CD1c-positive myeloid dendritic cell (primary cell): Measurements from ENCODE around the gene RXRA.

Experiments
- DNase-seq: peaks from one replicate; pipeline ENCODE4 v3.0.0-alpha.2; 2016; ENCODE audit errors: extremely low spot score

The RXRA gene

GRCh38 chr9:134338394-134339182 is 12.3 kb downstream of the RXRA start:
- DNase-seq: no peak

DNA sequence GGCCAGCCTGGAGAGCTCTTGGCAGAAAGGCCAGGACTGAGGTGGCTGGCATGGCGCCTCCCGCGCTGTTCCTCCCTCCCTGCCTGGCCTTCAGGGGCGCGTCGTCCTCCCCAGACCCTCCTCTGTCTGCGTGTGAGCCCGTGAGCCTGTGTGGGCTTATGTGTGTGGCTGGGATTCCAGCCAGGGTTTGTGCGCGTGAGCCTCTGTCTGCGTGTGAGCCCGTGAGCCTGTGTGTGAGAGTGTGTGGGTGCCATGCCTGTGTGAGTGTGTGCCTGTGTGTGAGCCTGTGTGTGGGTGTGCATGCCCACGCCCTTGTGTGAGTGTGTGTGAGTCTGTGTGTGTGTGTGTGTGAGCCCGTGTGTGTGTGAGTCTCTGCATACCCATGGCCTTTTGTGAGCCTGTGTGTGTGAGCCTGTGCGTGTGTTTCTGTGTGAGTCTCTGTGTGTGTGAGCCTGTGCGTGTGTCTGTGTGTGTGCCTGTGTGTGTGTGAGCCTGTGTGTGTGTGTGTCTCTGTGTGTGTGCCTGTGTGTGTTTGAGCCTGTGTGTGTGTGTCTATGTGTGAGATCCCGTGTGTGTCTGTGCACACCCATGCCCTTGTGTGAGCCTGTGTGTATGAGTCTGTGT is 13.0 kb downstream of the RXRA start:
- DNase-seq: peak; percentile 28

- peak; percentile 90 for DNase-seq
Measured at GRCh38 chr9:134340475-134341160, 14.4 kb downstream of the RXRA start.

DNA sequence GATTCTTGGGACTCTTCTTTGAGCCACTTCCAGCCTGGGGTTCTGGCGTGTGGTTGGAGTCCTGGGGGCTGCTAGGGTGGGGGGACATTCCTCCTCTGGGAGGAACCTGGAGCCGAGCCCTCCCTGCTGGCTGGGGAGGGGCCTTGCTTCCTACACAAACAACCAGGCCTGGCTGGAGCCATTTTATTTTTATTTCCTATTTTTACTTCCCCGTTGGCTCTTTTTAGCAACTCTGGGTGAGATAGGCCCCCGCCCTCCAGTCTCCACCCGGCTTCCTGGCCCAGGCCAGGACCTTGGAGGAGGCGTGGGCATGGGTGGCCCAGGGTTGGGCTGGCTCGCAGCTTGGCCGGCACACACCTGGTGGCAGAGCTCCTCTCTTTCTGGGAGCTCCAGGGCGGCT is 15.1 kb downstream of the RXRA start:
- peak; percentile 87 for DNase-seq

DNA sequence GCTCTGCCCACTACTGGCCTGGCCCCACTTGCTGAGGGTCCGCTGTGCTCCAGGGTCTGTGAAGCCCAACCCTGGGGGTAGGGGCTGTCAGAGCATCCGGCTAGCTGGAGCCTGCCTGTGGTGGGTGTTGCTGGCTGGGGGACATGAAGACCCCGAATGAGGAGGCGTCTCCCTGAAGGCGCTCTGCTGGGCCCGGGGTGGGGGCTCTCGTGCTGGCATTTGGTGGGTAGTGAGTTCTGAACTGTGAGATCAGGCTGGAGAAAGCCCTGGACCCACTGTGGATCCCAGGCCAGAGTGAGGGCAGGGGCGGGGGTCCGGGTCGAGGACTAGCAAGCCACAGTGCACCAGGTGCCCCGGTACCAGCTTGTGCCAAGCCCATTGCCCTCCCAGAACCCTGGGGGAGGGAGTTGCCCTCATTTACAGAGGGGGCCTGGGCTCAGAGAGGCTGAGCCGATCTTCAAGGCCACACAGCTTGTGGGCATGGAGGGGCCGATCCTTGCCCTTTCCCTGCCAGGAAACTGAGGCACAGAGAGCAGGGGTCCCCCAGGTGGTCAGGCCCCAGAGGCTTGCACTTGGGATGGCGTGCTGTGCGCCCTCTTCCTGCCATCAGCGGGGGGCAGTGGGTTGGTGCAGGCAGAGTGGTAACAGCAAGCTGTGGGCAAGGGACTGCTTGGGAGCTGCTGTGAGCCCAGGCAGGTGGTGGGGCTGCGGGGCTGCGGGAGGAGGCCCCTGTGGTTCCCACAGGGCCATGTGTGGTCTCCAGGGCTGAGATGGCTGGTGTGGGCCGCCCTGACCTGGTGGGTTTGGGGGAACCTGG is 15.9 kb downstream of the RXRA start:
- no peak for DNase-seq

GRCh38 chr9:134342746-134343115 is 16.5 kb downstream of the RXRA start:
- peak; percentile 28 for DNase-seq

DNA sequence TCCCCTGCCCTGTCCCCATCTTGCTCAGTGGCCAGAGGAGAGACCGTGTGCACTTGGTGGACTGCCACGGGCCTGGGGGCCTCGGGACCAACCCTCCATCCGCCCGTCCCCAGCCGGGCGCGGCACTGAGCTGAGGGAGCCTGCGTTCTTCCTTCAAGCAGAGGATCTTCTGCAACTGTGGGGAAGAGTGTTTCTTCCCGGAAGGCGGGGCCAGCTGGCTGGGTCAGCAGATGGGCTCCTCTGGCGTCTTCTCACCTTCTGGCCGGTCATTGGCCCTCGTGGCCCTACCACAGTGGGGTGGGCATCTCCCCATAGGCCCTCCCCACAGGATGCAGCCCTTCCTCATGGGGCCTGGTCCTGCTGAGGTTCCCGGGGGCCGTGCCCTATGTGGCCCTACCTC is 17.4 kb downstream of the RXRA start:
- DNase-seq: peak; percentile 53

- DNase-seq: peak; percentile 69
Measured at GRCh38 chr9:134344068-134344799, 18.0 kb downstream of the RXRA start.

- DNase-seq: no peak
Measured at GRCh38 chr9:134344800-134345310, 18.6 kb downstream of the RXRA start.

DNA sequence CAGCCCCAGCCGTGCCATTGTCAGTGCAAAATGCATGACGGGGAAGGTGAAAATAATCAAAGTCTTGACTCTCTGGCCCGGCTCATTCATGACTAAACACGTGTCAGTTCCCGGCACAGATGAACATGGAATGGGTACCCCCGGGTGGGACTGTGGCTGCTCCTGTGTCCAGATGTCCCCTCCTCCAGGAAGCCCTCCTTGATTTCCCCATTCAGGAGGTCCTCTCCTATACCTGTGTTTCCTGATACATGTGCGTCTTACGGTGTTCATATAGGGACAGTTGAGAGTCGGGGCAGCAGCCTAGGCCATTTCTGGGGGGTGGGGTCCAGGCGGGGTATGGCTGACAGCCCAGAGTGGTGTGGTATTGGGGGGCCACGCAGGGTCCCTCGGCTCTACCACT is 19.5 kb downstream of the RXRA start:
- peak; percentile 4 for DNase-seq

DNA sequence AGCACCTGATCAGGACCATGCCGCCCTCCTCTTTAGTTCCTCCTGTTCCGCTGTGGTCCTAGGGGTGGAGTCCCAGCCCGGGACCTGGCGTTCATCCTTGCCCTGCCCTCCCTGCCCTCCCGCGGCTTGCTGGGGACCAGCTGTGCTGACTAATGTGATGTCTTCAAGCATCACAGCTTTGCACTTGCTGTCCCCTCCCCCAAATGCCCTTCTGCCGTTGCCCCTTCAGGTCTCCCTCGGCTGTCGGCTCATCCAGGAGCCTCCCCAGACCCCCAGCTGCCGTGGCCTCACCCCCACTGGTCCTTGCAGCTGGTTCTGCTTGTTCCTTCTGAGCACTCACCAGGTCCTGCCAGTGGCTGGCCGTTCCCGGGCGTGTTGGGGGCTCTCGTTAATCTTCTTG is 19.9 kb downstream of the RXRA start:
- peak; percentile 24 for DNase-seq

DNA sequence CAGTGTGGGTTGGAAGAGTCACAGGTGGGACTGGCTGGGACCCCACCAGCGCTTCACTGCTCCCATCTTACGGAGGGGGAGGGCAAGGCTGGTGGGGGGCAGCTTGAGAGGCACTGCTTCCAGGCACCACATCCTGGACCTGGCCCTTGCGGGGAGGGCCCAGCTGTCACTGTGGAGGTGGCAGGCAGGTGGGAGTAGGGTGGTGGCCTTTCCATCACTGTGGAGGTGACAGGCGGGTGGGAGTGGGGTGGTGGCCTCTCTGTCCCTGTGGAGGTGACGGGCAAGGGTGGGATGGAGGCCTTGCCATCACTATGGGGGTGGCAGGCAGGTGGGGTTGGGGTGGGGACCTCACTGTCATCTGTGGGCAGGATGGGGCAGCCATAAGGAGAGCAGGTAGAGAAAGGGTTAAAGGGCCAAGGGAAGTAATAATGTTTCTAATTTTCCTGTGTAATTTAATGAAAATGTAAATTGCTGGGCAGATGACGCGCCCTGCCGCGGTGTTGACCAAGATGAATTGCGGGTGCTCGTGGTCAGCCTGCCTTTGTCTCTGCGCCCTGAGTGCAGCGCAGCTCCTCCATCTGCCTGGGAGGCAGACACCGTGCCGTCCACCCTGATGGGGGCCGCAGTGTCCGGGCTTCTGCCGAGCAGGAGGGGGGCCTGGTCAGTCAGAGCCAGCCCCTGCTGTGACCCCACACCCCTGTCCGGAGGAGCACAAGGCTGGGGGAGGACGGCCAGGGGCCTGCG is 20.8 kb downstream of the RXRA start:
- no peak for DNase-seq

DNA sequence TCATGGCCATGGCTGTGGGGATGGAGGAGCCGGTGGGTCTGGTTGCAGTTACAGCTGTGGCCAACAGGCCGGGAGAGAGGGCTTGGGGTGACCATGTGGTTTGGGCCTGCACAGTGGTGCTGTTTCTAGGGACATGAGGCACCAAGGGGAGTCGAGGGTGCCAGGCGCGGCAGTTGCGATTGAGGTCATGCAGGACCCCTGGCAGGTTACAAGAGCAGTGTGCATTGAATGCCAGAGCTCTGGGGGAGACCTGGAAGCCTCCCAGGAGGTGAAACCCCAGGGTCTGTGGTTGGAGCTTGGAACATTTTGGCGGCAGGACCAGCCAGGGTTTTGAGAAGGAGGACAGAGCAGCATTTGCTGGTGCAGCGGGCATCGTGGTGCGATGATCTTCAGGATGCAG is 21.7 kb downstream of the RXRA start:
- DNase-seq: no peak

DNA sequence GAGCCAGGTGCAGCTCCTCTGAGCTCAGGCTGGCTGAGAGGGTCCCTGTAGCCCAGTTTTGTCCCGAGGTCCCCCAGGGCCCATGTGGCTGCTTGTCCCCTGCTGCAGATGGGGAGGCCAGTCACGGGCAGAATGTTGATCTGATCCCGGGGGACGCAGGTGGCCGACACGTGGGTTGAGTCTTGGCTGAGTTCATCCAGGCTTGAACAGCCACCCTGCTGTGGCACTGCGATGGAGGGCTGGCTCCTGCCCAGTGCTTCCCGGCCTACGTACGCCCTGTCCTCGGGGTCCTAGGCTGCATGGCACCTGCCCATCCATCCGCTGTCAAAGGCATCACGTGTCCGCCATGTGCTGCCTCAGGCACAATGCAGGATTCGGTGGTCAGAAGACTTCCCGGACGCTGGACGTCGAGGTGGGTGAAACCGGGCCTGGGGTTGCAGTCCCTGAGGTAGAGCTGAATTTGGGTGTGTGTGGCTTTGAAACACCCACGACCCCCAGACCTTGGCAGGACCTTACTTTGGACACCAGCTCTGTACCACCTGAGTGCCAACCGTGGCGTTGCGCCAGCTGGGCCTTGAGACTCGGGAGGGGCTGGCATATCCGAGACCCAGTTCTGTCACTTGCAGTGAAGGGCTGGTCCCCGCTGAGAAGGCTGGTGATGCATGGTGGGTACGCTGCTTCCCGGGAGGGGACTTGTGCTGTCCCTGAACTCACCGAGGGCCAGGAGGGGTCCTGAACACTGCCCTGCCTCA is 22.3 kb downstream of the RXRA start:
- no peak for DNase-seq

DNA sequence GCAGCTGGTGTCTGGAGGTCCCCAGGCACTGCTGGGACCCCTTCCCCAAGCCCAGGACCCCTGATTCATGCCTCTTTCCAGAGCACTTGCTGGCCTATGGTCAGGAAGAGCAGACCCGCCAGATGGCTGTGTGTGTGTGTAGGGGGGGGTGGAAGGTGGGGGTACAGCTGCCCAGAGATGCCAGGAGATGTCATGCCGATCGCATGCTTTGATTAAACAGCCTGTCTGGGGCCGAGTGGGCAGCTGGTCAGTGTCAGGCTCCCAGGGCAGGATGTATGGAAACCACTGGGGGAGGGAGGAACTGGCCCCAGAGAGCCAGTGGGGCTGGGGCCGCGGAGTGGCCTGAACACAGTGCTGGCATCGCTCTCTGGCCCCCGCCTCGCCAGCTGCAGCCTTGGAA is 23.7 kb downstream of the RXRA start:
- DNase-seq: no peak

DNA sequence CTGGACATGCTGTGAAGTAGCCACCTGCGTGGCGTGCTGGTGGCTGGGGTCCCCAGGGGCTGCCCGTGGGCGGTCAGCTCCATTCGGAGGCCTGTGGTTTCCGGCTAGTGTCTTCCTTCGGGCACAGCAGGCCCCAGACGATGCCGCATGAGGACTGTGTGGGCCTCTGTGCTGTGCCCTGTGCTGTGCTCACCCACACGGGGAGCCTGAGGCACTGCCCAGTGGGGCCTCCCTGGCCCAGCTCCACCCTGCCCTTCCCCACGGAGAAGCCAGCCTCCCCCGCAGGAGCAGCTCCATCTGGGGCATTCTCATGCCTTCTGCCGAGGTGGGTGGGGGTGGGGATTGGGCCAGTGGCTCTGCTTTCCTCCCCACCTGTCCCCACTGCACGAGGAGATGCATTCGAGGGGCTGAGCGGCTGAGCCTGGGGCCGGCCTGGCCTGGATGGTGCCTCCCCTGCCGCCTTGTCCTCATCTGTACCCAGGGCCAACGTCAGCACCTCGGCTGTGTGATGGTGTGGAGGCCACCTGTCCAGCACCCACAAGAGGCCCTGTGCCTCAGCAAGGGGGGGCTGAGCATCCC is 24.2 kb downstream of the RXRA start:
- no peak for DNase-seq

DNA sequence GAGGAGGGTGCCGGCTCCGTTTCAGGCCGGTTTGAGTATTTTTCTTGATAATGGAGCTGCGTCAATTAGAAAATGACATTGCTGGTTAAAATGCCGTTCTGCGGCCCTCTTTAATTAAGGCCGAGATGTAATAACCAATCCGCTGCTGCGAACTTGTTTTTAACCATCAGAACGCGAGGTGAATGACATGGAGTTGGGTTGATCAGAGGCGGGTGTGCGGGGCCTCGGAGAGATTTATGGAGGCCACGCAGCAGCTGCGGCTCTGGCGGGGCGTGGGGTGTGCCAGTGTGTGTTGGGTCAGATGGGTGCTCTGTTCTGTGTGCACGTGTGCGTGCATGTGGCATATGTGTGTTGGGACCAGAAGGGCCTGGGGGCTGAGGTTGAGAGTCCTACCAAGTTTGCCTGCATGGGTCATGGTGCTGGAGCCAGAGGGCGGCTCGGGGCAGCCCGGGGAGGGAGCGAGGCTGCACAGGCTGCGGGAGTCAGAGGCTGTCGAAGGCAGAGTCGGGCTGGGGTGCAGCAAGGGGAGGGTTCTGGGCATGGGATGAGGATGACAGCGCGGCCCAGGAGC is 25.4 kb downstream of the RXRA start:
- no peak for DNase-seq

DNA sequence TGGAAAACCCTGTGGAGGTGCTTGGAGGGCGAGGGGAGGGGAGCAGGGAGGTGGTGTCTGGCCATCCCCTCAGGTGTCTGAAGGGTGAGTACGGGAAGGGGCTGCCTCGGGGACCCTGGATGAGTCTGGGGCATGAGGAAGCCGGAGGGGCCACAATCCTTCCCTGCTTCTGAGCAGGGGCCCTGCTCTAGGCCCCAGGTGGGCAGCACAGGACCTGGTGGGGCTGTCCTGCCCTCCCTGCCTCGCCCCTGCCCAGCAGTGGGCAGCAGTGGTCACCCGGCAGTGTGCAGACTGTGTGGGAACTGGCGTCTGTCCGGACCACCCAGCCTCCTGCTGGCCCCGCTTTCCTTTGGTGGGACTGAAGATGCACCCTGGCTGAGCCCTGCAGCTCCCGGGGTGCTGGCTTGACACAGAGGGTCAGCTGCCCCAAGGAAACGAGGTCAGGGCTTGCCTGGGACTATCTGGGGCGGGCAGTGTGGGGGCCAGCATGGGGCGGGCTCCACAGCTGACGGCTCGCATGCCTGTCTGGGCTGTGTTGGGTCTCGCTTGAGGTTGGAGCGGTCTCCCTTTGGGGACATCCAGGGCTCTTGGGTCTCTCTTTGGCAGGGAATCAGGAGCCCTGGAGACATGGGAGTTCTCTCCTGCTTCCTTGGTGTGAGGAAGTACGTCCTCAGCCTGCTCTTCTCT is 26.1 kb downstream of the RXRA start:
- no peak for DNase-seq
